ENCODE results near the gene SLC41A2.

GRCh38 chr12:104944252-104944651 lies 13.8 kb downstream of the SLC41A2 start:
- TF ChIP-seq POLR2AphosphoS5 (IDR thresholded peaks at IDR 0.05; ENCODE audit: low read depth), result no peak
- TF ChIP-seq, protein P1, sequence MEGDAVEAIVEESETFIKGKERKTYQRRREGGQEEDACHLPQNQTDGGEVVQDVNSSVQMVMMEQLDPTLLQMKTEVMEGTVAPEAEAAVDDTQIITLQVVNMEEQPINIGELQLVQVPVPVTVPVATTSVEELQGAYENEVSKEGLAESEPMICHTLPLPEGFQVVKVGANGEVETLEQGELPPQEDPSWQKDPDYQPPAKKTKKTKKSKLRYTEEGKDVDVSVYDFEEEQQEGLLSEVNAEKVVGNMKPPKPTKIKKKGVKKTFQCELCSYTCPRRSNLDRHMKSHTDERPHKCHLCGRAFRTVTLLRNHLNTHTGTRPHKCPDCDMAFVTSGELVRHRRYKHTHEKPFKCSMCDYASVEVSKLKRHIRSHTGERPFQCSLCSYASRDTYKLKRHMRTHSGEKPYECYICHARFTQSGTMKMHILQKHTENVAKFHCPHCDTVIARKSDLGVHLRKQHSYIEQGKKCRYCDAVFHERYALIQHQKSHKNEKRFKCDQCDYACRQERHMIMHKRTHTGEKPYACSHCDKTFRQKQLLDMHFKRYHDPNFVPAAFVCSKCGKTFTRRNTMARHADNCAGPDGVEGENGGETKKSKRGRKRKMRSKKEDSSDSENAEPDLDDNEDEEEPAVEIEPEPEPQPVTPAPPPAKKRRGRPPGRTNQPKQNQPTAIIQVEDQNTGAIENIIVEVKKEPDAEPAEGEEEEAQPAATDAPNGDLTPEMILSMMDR (IDR thresholded peaks at IDR 0.05; ENCODE audit: insufficient read depth, low read length), result no peak
